MM.1S (cell line): ENCODE data around the gene ACOXL.
A peak's percentile ranks its signal among the peaks of the same experiment; 100 is the strongest.

ENCODE experiments used
- DNase-seq: peaks from one replicate; pipeline ENCODE4 v3.0.0-alpha.2; 2015
- H2AFZ ChIP-seq: fragments of 300-600 bp; sonication (generic); 2 replicates; pipeline ENCODE4 v1.6.0; 2016; ENCODE audit warnings: antibody characterized with exemption, low read length
- H3F3A ChIP-seq: fragments of 300-600 bp; sonication (generic); 2 replicates; pipeline ENCODE4 v1.6.1; 2016; ENCODE audit warnings: mild to moderate bottlenecking, antibody characterized with exemption, low read length, moderate library complexity, mixed read lengths; ENCODE audit not compliant: insufficient read depth
- H3K27ac ChIP-seq: fragments of 300-600 bp; sonication (generic); 2 replicates; pipeline ENCODE4 v1.5.1; 2016; ENCODE audit warnings: mild to moderate bottlenecking, low read length
- H3K27me3 ChIP-seq: fragments of 300-600 bp; sonication (generic); replicated peaks from 2 replicates; pipeline ENCODE4 v1.6.0; 2016; ENCODE audit warnings: low read length; ENCODE audit not compliant: insufficient read depth
- H3K36me3 ChIP-seq: fragments of 300-600 bp; sonication (generic); replicated peaks from 2 replicates; pipeline ENCODE4 v1.6.1; 2016; ENCODE audit warnings: mild to moderate bottlenecking, low read length, mixed read lengths; ENCODE audit not compliant: insufficient read depth
- H3K4me1 ChIP-seq: fragments of 300-600 bp; sonication (generic); 2 replicates; pipeline ENCODE4 v1.6.1; 2016; ENCODE audit warnings: low read length, mixed read lengths
- H3K4me2 ChIP-seq: fragments of 300-600 bp; sonication (generic); 2 replicates; pipeline ENCODE4 v1.6.0; 2016; ENCODE audit warnings: low read depth, low read length
- H3K4me3 ChIP-seq: fragments of 300-600 bp; sonication (generic); 2 replicates; pipeline ENCODE4 v1.5.1; 2016; ENCODE audit warnings: low read length, mixed read lengths
- H3K79me2 ChIP-seq: fragments of 300-600 bp; sonication (generic); 2 replicates; pipeline ENCODE4 v1.6.1; 2016; ENCODE audit warnings: mixed run types, low read length, mixed read lengths
- H3K9ac ChIP-seq: fragments of 300-600 bp; sonication (generic); 2 replicates; pipeline ENCODE4 v1.6.1; 2016; ENCODE audit warnings: low read length, mixed read lengths
- H3K9me2 ChIP-seq: fragments of 300-600 bp; sonication (generic); replicated peaks from 2 replicates; pipeline ENCODE4 v1.6.1; 2016; ENCODE audit warnings: mild to moderate bottlenecking, low read length, mixed read lengths; ENCODE audit not compliant: insufficient read depth
- H3K9me3 ChIP-seq: fragments of 300-600 bp; sonication (generic); replicated peaks from 2 replicates; pipeline ENCODE4 v1.6.1; 2016; ENCODE audit warnings: mild to moderate bottlenecking, low read length, mixed read lengths; ENCODE audit not compliant: insufficient read depth
- H4K20me1 ChIP-seq: fragments of 300-600 bp; sonication (generic); 2 replicates; pipeline ENCODE4 v1.6.1; 2016; ENCODE audit warnings: mild to moderate bottlenecking, low read length, moderate library complexity, mixed read lengths; ENCODE audit not compliant: insufficient read depth
- EZH2 ChIP-seq: fragments of 300-600 bp; sonication (generic); optimal IDR thresholded peaks from 2 replicates; pipeline ENCODE3; 2017; ENCODE audit warnings: low read depth, mild to moderate bottlenecking, antibody characterized with exemption, low read length, mixed read lengths
- EZH2phosphoT487 ChIP-seq: fragments of 300-600 bp; sonication (generic); IDR thresholded peaks from 2 replicates; pipeline ENCODE4 v1.6.1; 2018; ENCODE audit warnings: antibody characterized with exemption, low read length
- TF ChIP-seq, protein P1 (sequence below): fragments of 300-600 bp; sonication (generic); IDR thresholded peaks from 2 replicates; pipeline ENCODE4 v1.5.1; 2016; ENCODE audit warnings: antibody characterized with exemption, low read length, mixed read lengths

ACOXL gene

DNA sequence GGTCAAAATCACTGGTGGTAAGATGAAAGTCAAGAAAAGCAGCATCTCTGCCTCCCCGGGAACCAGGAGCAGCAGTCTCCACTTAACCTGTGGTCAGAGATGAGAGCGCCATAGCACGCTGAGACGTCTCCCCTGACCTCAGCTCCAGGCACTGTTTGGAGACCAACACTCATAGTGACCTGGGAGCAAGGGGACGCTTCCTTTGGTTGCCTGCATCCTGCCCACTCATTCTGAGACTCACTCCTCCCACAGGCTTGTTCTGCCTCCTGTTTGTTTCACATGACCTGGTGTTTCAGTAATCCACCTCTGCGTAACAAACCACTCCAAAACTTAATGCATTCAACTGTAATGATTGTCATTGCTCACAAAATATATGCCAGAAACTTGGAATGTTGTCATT, 139.3 kb downstream of the ACOXL start:
- Histone ChIP-seq H3K36me3 (no peaks in the 10 kb centered on the region), H3K27ac (no peak overlapping the region), H2AFZ (no peak overlapping the region), H3K9me3 (no peaks in the 10 kb centered on the region), H3F3A (no peaks in the 10 kb centered on the region), H3K4me1 (peaks cover 16% of the 10 kb centered on the region), H4K20me1 (no peaks in the 10 kb centered on the region), H3K4me3 (no peak overlapping the region), H3K9me2 (no peaks in the 10 kb centered on the region), H3K27me3 (no peaks in the 10 kb centered on the region), H3K4me2 (no peak overlapping the region), H3K79me2 (no peaks in the 10 kb centered on the region), H3K9ac (no peak overlapping the region)
- TF ChIP-seq, protein P1, sequence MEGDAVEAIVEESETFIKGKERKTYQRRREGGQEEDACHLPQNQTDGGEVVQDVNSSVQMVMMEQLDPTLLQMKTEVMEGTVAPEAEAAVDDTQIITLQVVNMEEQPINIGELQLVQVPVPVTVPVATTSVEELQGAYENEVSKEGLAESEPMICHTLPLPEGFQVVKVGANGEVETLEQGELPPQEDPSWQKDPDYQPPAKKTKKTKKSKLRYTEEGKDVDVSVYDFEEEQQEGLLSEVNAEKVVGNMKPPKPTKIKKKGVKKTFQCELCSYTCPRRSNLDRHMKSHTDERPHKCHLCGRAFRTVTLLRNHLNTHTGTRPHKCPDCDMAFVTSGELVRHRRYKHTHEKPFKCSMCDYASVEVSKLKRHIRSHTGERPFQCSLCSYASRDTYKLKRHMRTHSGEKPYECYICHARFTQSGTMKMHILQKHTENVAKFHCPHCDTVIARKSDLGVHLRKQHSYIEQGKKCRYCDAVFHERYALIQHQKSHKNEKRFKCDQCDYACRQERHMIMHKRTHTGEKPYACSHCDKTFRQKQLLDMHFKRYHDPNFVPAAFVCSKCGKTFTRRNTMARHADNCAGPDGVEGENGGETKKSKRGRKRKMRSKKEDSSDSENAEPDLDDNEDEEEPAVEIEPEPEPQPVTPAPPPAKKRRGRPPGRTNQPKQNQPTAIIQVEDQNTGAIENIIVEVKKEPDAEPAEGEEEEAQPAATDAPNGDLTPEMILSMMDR, result no peak
- no peak for TF ChIP-seq EZH2
- TF ChIP-seq EZH2phosphoT487, result no peak
- no peak for DNase-seq

- H2AFZ ChIP-seq, result no peak overlapping the region
- H3K36me3 ChIP-seq, result no peaks in the 10 kb centered on the region
- H3K4me2 ChIP-seq, result no peak overlapping the region
- H3K79me2 ChIP-seq, result no peaks in the 10 kb centered on the region
- no peaks in the 10 kb centered on the region for H3F3A ChIP-seq
- peaks cover 16% of the 10 kb centered on the region for H3K4me1 ChIP-seq
- no peaks in the 10 kb centered on the region for H4K20me1 ChIP-seq
- H3K9ac ChIP-seq, result no peak overlapping the region
- H3K4me3 ChIP-seq, result no peak overlapping the region
- H3K9me3 ChIP-seq, result no peaks in the 10 kb centered on the region
- no peak overlapping the region for H3K27ac ChIP-seq
- H3K9me2 ChIP-seq, result no peaks in the 10 kb centered on the region
- no peaks in the 10 kb centered on the region for H3K27me3 ChIP-seq
- peak; percentile 24 for DNase-seq
- TF ChIP-seq EZH2phosphoT487 (no peak), EZH2 (no peak)
Measured at GRCh38 chr2:110872521-110872920, 140.1 kb downstream of the ACOXL start.

GRCh38 chr2:110873056-110873502, 140.7 kb downstream of the ACOXL start:
- Histone ChIP-seq H3K9ac (no peak overlapping the region), H4K20me1 (no peaks in the 10 kb centered on the region), H3K4me2 (no peak overlapping the region), H3K27me3 (no peaks in the 10 kb centered on the region), H3K79me2 (no peaks in the 10 kb centered on the region), H3K9me3 (no peaks in the 10 kb centered on the region), H2AFZ (no peak overlapping the region), H3K4me3 (no peak overlapping the region), H3K4me1 (peaks cover 16% of the 10 kb centered on the region), H3F3A (no peaks in the 10 kb centered on the region), H3K36me3 (no peaks in the 10 kb centered on the region), H3K9me2 (no peaks in the 10 kb centered on the region), H3K27ac (no peak overlapping the region)
- TF ChIP-seq EZH2phosphoT487 (no peak), EZH2 (no peak)
- TF ChIP-seq, protein P1, result no peak
- no peak for DNase-seq

- H3K4me1 ChIP-seq, result peaks cover 16% of the 10 kb centered on the region
- H3K4me3 ChIP-seq, result no peak overlapping the region
- TF ChIP-seq EZH2 (no peak), EZH2phosphoT487 (no peak)
- TF ChIP-seq, protein P1, result no peak
- no peaks in the 10 kb centered on the region for H3K9me2 ChIP-seq
- no peak overlapping the region for H2AFZ ChIP-seq
- H3K9me3 ChIP-seq, result no peaks in the 10 kb centered on the region
- H3K79me2 ChIP-seq, result no peaks in the 10 kb centered on the region
- H3K9ac ChIP-seq, result no peak overlapping the region
- H3K4me2 ChIP-seq, result no peak overlapping the region
- DNase-seq, result no peak
- H4K20me1 ChIP-seq, result no peaks in the 10 kb centered on the region
- no peaks in the 10 kb centered on the region for H3K36me3 ChIP-seq
- no peaks in the 10 kb centered on the region for H3K27me3 ChIP-seq
- no peak overlapping the region for H3K27ac ChIP-seq
- H3F3A ChIP-seq, result no peaks in the 10 kb centered on the region
Measured at GRCh38 chr2:110873597-110874452, 141.5 kb downstream of the ACOXL start.
